Measurements from ENCODE around the gene MED9. TPM values are rescaled to one million over a fixed set of nuclear protein-coding genes. Genes with fewer than 3 reads are reported as not detected.

Gene MED9
- total RNA-seq, 4 donors from 2014 or later = 14.6 to 22.6 (median 17.4) TPM

GRCh38 chr17:17510456-17511292 is 33.9 kb downstream of the MED9 start:
- TF ChIP-seq CTCF (IDR thresholded peaks at IDR 0.05) (no peak), POLR2AphosphoS5 (IDR thresholded peaks at IDR 0.05) (no peak), POLR2A (IDR thresholded peaks at IDR 0.05) (no peak), EP300 (IDR thresholded peaks at IDR 0.05) (no peak)
- 87% methylated on average over 19 of the region's 20 CpGs for WGBS

GRCh38 chr17:17511293-17511741 is 34.5 kb downstream of the MED9 start:
- TF ChIP-seq POLR2A (IDR thresholded peaks at IDR 0.05) = no peak
- TF ChIP-seq CTCF (IDR thresholded peaks at IDR 0.05) = no peak
- TF ChIP-seq POLR2AphosphoS5 (IDR thresholded peaks at IDR 0.05) = no peak
- no peak for TF ChIP-seq EP300 (IDR thresholded peaks at IDR 0.05)
- no peak for DNase-seq (ENCODE audit: low spot score in 2 of 2)
- Histone ChIP-seq H3K4me1 (peaks cover 27% of the 10 kb centered on the region), H3K27me3 (no peaks in the 10 kb centered on the region), H3K9me3 (no peaks in the 10 kb centered on the region), H3K36me3 (peaks cover 6% of the 10 kb centered on the region), H3K4me3 (no peak overlapping the region), H3K27ac (no peak overlapping the region)
- 68% methylated on average over 7 of the region's 12 CpGs for WGBS

More at GRCh38 chr17:17510456-17511292, 33.9 kb downstream of the MED9 start:
- DNase-seq (ENCODE audit: low spot score in 2 of 2) = no peak
- H3K27ac ChIP-seq = no peak overlapping the region
- H3K36me3 ChIP-seq = peaks cover 6% of the 10 kb centered on the region
- H3K4me3 ChIP-seq = no peak overlapping the region
- peaks cover 29% of the 10 kb centered on the region for H3K4me1 ChIP-seq
- H3K27me3 ChIP-seq = no peaks in the 10 kb centered on the region
- no peaks in the 10 kb centered on the region for H3K9me3 ChIP-seq

GRCh38 chr17:17511881-17512858 is 35.4 kb downstream of the MED9 start:
- peaks cover 6% of the 10 kb centered on the region for H3K36me3 ChIP-seq
- H3K27me3 ChIP-seq = no peaks in the 10 kb centered on the region
- no peak overlapping the region for H3K4me3 ChIP-seq
- no peak overlapping the region for H3K27ac ChIP-seq
- H3K9me3 ChIP-seq = no peaks in the 10 kb centered on the region
- DNase-seq (ENCODE audit: low spot score in 2 of 2) = no peak
- TF ChIP-seq CTCF (IDR thresholded peaks at IDR 0.05) = no peak
- TF ChIP-seq POLR2A (IDR thresholded peaks at IDR 0.05) = no peak
- no peak for TF ChIP-seq EP300 (IDR thresholded peaks at IDR 0.05)
- TF ChIP-seq POLR2AphosphoS5 (IDR thresholded peaks at IDR 0.05) = no peak
- H3K4me1 ChIP-seq = peaks cover 19% of the 10 kb centered on the region
- WGBS = 62% methylated on average over 15 of the region's 29 CpGs

GRCh38 chr17:17512866-17513265 is 36.1 kb downstream of the MED9 start:
- Histone ChIP-seq H3K4me3 (no peak overlapping the region), H3K4me1 (peaks cover 17% of the 10 kb centered on the region), H3K9me3 (no peaks in the 10 kb centered on the region), H3K36me3 (peaks cover 6% of the 10 kb centered on the region), H3K27ac (no peak overlapping the region), H3K27me3 (no peaks in the 10 kb centered on the region)
- WGBS = 98% methylated on average over 5 of the region's 5 CpGs
- TF ChIP-seq EP300 (IDR thresholded peaks at IDR 0.05) (no peak), POLR2AphosphoS5 (IDR thresholded peaks at IDR 0.05) (no peak), POLR2A (IDR thresholded peaks at IDR 0.05) (no peak), CTCF (IDR thresholded peaks at IDR 0.05) (no peak)
- DNase-seq (ENCODE audit: low spot score in 2 of 2) = no peak

Data from suprapubic skin (tissue), 4 donors.